GM10266 (cell line): Measurements from ENCODE around the gene KIF22.
"Not testable (repeated sequence)": the region's sequence is repeated elsewhere in the genome, so short reads cannot be mapped to it uniquely, and the experiment has no call there.

ENCODE experiments used
- DNase-seq: peaks from one replicate; pipeline ENCODE4 v3.0.0; 2012; ENCODE audit errors: extremely low spot score
- CTCF ChIP-seq: IDR thresholded peaks from 2 replicates; pipeline ENCODE4 v1.5.1; 2012; ENCODE audit warnings: mild to moderate bottlenecking, low read depth; ENCODE audit not compliant: control insufficient read depth, insufficient read depth; ENCODE audit errors: missing control alignments

Gene KIF22

GRCh38 chr16:29745853-29746345 lies 44.7 kb upstream of the KIF22 start, which contains the start of gene C16orf54:
TSS of gene C16orf54 (minus strand) at chr16:29745990. CDS start at chr16:29744951, 1,039 bp downstream.
- no peak for TF ChIP-seq CTCF
- peak; percentile 77 for DNase-seq

- not testable (repeated sequence) for DNase-seq
Observed at GRCh38 chr16:29746518-29746917, 44.0 kb upstream of the KIF22 start.

GRCh38 chr16:29747947-29748759 lies 42.4 kb upstream of the KIF22 start:
- no peak for TF ChIP-seq CTCF
- DNase-seq = no peak

- not testable (repeated sequence) for DNase-seq
Observed at GRCh38 chr16:29748760-29749149, 41.8 kb upstream of the KIF22 start.

GRCh38 chr16:29753516-29753915 lies 37.0 kb upstream of the KIF22 start:
- DNase-seq = no peak
- TF ChIP-seq CTCF = no peak

- TF ChIP-seq CTCF = no peak
- no peak for DNase-seq
Observed at GRCh38 chr16:29756654-29757053, 33.9 kb upstream of the KIF22 start.

GRCh38 chr16:29757086-29757485 lies 33.5 kb upstream of the KIF22 start:
- DNase-seq = not testable (repeated sequence)

- no peak for TF ChIP-seq CTCF
- DNase-seq = no peak
Observed at GRCh38 chr16:29757950-29758466, 32.5 kb upstream of the KIF22 start.
